Measurements from ENCODE around the gene CDKN1B. TPM values are rescaled to one million over a fixed set of nuclear protein-coding genes. Genes with fewer than 3 reads are reported as not detected.

CDKN1B gene
- total RNA-seq, 1 donor from 2014 or later, result 47.4 TPM

GRCh38 chr12:12723149-12723680 lies 6.0 kb downstream of the CDKN1B start:
- H3K4me3 Mint-ChIP-seq, result peak overlapping the region; percentile 85
- intact Hi-C loops (cut with micrococcal nuclease), result no loop called here
- H3K4me1 Mint-ChIP-seq, result peaks cover 41% of the 10 kb centered on the region
- H3K36me3 Mint-ChIP-seq (ENCODE audit: low read depth), result peaks cover 62% of the 10 kb centered on the region
- peak overlapping the region; percentile 97 for H3K27ac Mint-ChIP-seq
- DNase-seq, result no peak
- H3K27me3 Mint-ChIP-seq, result peaks cover 3% of the 10 kb centered on the region
- H3K9me3 Mint-ChIP-seq, result no peaks in the 10 kb centered on the region

GRCh38 chr12:12723681-12724420 lies 6.7 kb downstream of the CDKN1B start:
- DNase-seq, result peak; percentile 85

GRCh38 chr12:12724421-12725085 lies 7.4 kb downstream of the CDKN1B start:
- no peak for DNase-seq
- intact Hi-C loops (cut with micrococcal nuclease), result loop anchor here (1.0 to 5.0 kb wide), 7 partner anchors 7 to 368 kb away; partner anchors contain the start of genes BORCS5, CDKN1B, DDX47 and GPR19
- Mint-ChIP-seq H3K4me1 (peaks cover 41% of the 10 kb centered on the region), H3K27me3 (peaks cover 3% of the 10 kb centered on the region), H3K36me3 (ENCODE audit: low read depth) (peaks cover 57% of the 10 kb centered on the region), H3K4me3 (peak overlapping the region; percentile 85), H3K27ac (peak overlapping the region; percentile 98), H3K9me3 (no peaks in the 10 kb centered on the region)

More at GRCh38 chr12:12723681-12724420, 6.7 kb downstream of the CDKN1B start:
- intact Hi-C loops (cut with micrococcal nuclease), result loop anchor here (2.0 kb wide), 4 partner anchors 27 to 367 kb away; partner anchors contain the start of genes BORCS5 and GPR19
- Mint-ChIP-seq H3K4me3 (peak overlapping the region; percentile 85), H3K4me1 (peaks cover 44% of the 10 kb centered on the region), H3K9me3 (no peaks in the 10 kb centered on the region), H3K36me3 (ENCODE audit: low read depth) (peaks cover 62% of the 10 kb centered on the region), H3K27ac (peak overlapping the region; percentile 97), H3K27me3 (peaks cover 3% of the 10 kb centered on the region)

DNA sequence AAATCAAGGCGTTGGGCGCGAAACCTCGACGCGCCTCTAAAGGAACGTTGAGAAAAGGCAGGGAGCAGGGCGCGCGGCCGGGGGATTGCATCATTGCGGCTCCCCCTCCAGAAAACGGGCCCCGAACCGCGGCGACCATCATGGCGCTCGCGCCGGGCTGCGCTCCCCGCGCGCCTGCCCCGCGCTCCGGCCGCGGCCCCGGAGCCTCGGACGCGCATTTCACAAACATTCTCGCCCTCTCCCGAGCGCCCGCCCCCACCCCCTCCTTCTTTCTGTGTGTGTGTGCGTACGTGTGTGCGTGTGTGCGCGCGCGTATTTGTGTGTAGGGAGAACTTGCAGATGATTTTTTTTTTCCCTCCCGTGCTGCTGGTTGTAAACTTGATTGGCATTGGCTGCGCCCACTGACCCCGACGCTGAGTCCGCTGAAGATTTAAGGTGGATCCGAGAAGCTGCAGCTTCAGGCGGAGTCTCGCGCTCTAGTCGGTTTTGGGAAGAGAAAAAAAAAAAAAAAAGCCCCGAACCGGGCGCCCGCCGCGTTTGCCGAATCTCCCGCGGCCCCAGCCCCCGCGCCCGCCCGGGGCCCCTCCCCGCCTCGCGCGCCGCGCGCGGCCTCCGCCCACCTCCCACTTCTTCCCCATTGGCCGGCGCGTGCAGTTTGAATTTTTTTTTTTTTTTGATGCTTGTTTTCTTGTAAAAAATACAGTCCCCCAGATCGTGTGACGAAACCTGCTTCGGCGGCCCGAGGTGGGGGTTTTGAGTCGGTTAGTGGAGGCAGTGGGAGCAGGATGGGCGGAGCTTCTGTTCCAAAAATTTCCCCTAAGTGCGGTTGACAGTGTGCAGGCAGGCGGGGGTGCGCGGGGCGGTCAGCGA lies 8.2 kb downstream of the CDKN1B start:
- H3K27me3 Mint-ChIP-seq, result peaks cover 3% of the 10 kb centered on the region

GRCh38 chr12:12725956-12726554 lies 8.9 kb downstream of the CDKN1B start:
- H3K9me3 Mint-ChIP-seq, result no peaks in the 10 kb centered on the region
- H3K27ac Mint-ChIP-seq, result peak overlapping the region; percentile 94
- H3K4me3 Mint-ChIP-seq, result peak overlapping the region; percentile 85
- peaks cover 41% of the 10 kb centered on the region for H3K4me1 Mint-ChIP-seq
- DNase-seq, result no peak
- peaks cover 51% of the 10 kb centered on the region for H3K36me3 Mint-ChIP-seq (ENCODE audit: low read depth)
- intact Hi-C loops (cut with micrococcal nuclease), result loop anchor here (1.0 to 5.0 kb wide), 7 partner anchors 9 to 369 kb away; partner anchors contain the start of genes BORCS5, CDKN1B, DDX47 and GPR19
- H3K27me3 Mint-ChIP-seq, result peaks cover 3% of the 10 kb centered on the region

More for the DNA sequence above, 8.2 kb downstream of the CDKN1B start:
- Mint-ChIP-seq H3K27ac (peak overlapping the region; percentile 98), H3K4me3 (peak overlapping the region; percentile 85), H3K36me3 (ENCODE audit: low read depth) (peaks cover 57% of the 10 kb centered on the region), H3K9me3 (no peaks in the 10 kb centered on the region), H3K4me1 (peaks cover 48% of the 10 kb centered on the region)
- intact Hi-C loops (cut with micrococcal nuclease), result loop anchor here (1.0 to 5.0 kb wide), 7 partner anchors 8 to 369 kb away; partner anchors contain the start of genes BORCS5, CDKN1B, DDX47 and GPR19
- DNase-seq, result peak; percentile 98

DNA sequence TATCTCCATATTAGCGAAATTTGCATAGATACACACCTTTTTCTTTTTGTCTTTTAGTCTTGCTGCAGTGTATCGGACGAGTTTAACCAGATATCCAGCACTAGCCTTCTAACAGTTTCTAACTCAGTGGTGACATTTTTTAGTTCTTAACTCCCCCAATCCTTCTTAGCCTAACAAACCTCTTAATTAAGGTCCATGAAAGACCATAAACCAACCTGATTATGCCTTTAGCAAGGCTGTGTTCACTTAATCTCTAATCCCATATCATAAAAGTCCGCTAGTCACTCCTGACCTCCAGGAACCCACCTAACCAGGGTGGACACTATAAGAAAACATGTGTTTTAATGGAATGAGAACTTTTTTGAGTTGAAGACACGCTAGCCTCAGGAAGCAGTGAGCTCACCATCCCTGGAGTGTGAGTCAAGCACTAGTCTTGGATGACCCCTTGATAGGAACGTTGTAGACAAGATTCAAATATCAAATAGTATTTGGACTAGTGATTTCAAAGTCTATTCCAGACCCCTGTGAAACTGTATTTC lies 9.5 kb downstream of the CDKN1B start:
- no peaks in the 10 kb centered on the region for H3K9me3 Mint-ChIP-seq
- DNase-seq, result peak; percentile 75
- peak overlapping the region; percentile 85 for H3K4me3 Mint-ChIP-seq
- peaks cover 3% of the 10 kb centered on the region for H3K27me3 Mint-ChIP-seq
- peaks cover 37% of the 10 kb centered on the region for H3K4me1 Mint-ChIP-seq
- H3K27ac Mint-ChIP-seq, result peak overlapping the region; percentile 94
- intact Hi-C loops (cut with micrococcal nuclease), result loop anchor here (5.0 kb wide), 1 partner anchor 86 kb away; the partner anchor contains the start of gene DDX47
- peaks cover 46% of the 10 kb centered on the region for H3K36me3 Mint-ChIP-seq (ENCODE audit: low read depth)

- no peak overlapping the region for H3K4me3 Mint-ChIP-seq
- no peak overlapping the region for H3K27ac Mint-ChIP-seq
- DNase-seq, result no peak
- H3K4me1 Mint-ChIP-seq, result peaks cover 50% of the 10 kb centered on the region
- intact Hi-C loops (cut with micrococcal nuclease), result no loop called here
- H3K36me3 Mint-ChIP-seq (ENCODE audit: low read depth), result peaks cover 33% of the 10 kb centered on the region
- no peaks in the 10 kb centered on the region for H3K9me3 Mint-ChIP-seq
- no peaks in the 10 kb centered on the region for H3K27me3 Mint-ChIP-seq
These were observed 14.0 kb downstream of the CDKN1B start for GRCh38 chr12:12731178-12731577.

- H3K27me3 Mint-ChIP-seq, result no peaks in the 10 kb centered on the region
- H3K36me3 Mint-ChIP-seq (ENCODE audit: low read depth), result peaks cover 28% of the 10 kb centered on the region
- H3K4me1 Mint-ChIP-seq, result peaks cover 50% of the 10 kb centered on the region
- no peak overlapping the region for H3K27ac Mint-ChIP-seq
- DNase-seq, result no peak
- no peaks in the 10 kb centered on the region for H3K9me3 Mint-ChIP-seq
- intact Hi-C loops (cut with micrococcal nuclease), result no loop called here
- no peak overlapping the region for H3K4me3 Mint-ChIP-seq
These were observed 14.6 kb downstream of the CDKN1B start for GRCh38 chr12:12731785-12732184.

GRCh38 chr12:12733118-12733517 lies 15.9 kb downstream of the CDKN1B start:
- Mint-ChIP-seq H3K27ac (peak overlapping the region; percentile 49), H3K9me3 (no peaks in the 10 kb centered on the region), H3K4me3 (no peak overlapping the region), H3K27me3 (no peaks in the 10 kb centered on the region), H3K4me1 (peaks cover 54% of the 10 kb centered on the region), H3K36me3 (ENCODE audit: low read depth) (peaks cover 27% of the 10 kb centered on the region)
- DNase-seq, result no peak
- intact Hi-C loops (cut with micrococcal nuclease), result no loop called here

GRCh38 chr12:12734054-12734453 lies 16.9 kb downstream of the CDKN1B start:
- H3K4me1 Mint-ChIP-seq, result peaks cover 52% of the 10 kb centered on the region
- DNase-seq, result no peak
- no peak overlapping the region for H3K4me3 Mint-ChIP-seq
- intact Hi-C loops (cut with micrococcal nuclease), result no loop called here
- no peaks in the 10 kb centered on the region for H3K9me3 Mint-ChIP-seq
- H3K27me3 Mint-ChIP-seq, result no peaks in the 10 kb centered on the region
- peak overlapping the region; percentile 63 for H3K27ac Mint-ChIP-seq
- peaks cover 20% of the 10 kb centered on the region for H3K36me3 Mint-ChIP-seq (ENCODE audit: low read depth)

DNA sequence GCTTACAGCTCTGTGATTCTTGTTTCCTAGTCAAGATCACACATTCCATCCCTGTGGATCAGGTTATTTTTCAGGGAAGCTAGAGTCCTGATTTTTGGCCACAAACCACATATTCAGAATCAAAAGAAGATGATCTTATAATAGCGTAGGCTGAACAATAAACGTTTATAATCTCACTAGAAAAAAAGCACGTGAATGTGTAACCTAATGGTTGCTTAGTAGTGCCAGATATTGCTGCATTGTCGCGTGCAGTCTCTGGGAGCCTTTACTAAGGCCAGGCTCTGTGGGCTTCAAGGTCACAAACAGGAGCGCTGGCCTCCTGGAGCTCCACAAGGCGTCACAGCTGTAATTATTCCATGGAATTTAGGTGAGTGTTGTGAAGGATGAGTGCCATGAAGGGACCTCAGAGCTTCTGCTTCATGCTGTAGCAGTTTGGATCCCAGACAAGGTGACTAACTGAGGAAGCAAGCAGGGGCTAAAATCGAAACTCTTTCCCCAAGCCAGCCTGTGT lies 17.4 kb downstream of the CDKN1B start:
- Mint-ChIP-seq H3K27ac (peak overlapping the region; percentile 63), H3K4me1 (peaks cover 52% of the 10 kb centered on the region), H3K27me3 (no peaks in the 10 kb centered on the region), H3K9me3 (no peaks in the 10 kb centered on the region), H3K4me3 (peak overlapping the region; percentile 42), H3K36me3 (ENCODE audit: low read depth) (peaks cover 20% of the 10 kb centered on the region)
- peak; percentile 62 for DNase-seq
- intact Hi-C loops (cut with micrococcal nuclease), result no loop called here

GRCh38 chr12:12735301-12735700 lies 18.1 kb downstream of the CDKN1B start:
- Mint-ChIP-seq H3K27me3 (no peaks in the 10 kb centered on the region), H3K4me1 (peaks cover 46% of the 10 kb centered on the region), H3K36me3 (ENCODE audit: low read depth) (peaks cover 16% of the 10 kb centered on the region)

More at GRCh38 chr12:12735301-12735700, 18.1 kb downstream of the CDKN1B start:
- peak; percentile 61 for DNase-seq
- Mint-ChIP-seq H3K27ac (peak overlapping the region; percentile 63), H3K4me3 (peak overlapping the region; percentile 42), H3K9me3 (no peaks in the 10 kb centered on the region)
- intact Hi-C loops (cut with micrococcal nuclease), result no loop called here
